WTC11 (cell line): ENCODE results near the gene SLC47A2. TPM values are rescaled to one million over a fixed set of nuclear protein-coding genes. Genes with fewer than 3 reads are reported as not detected.

Source experiments
- ATAC-seq: fragments of 200-7000 bp; cut with Tn5 transposase; 2 replicates; pipeline ENCODE4 v1.10.0; 2021; ENCODE audit warnings: mild to moderate bottlenecking, moderate library complexity
- CTCF ChIA-PET: fragments of 300-600 bp; sonication (Branson Sonifier 250); formaldehyde crosslinking; loops from one replicate; lab custom pipeline; 2021; ENCODE audit warnings: antibody characterized with exemption; lab: Charles Lee
- POLR2A ChIA-PET: fragments of 350-600 bp; sonication (Branson Sonifier 250); formaldehyde crosslinking; loops from one replicate; lab custom pipeline; 2021; ENCODE audit warnings: antibody characterized with exemption; lab: Charles Lee
- DNase-seq: peaks from one replicate; pipeline ENCODE4 v3.0.0; 2021; ENCODE audit warnings: low spot score
- H3K27ac Mint-ChIP-seq: 2 replicates; pipeline ENCODE4 v1.8.0; 2021; ENCODE audit warnings: mixed read lengths
- H3K27me3 Mint-ChIP-seq: 2 replicates; pipeline ENCODE4 v1.8.0; 2021; ENCODE audit warnings: low read depth, mild to moderate bottlenecking, moderate library complexity, mixed read lengths
- H3K36me3 Mint-ChIP-seq: 2 replicates; pipeline ENCODE4 v1.8.0; 2021; ENCODE audit warnings: mixed read lengths
- H3K4me1 Mint-ChIP-seq: 2 replicates; pipeline ENCODE4 v1.8.0; 2022; ENCODE audit warnings: mixed read lengths
- H3K4me3 Mint-ChIP-seq: 2 replicates; pipeline ENCODE4 v1.8.0; 2021; ENCODE audit warnings: mild to moderate bottlenecking, moderate library complexity, mixed read lengths
- H3K9me3 Mint-ChIP-seq: 2 replicates; pipeline ENCODE4 v1.8.0; 2021; ENCODE audit warnings: mixed read lengths
- ATF3 ChIP-seq: sonication (generic); formaldehyde crosslinking; conservative IDR thresholded peaks from 2 replicates; pipeline ENCODE4 v1.8.1; 2022; ENCODE audit warnings: mild to moderate bottlenecking, missing genetic modification reagents
- GABPB1 ChIP-seq: sonication (generic); formaldehyde crosslinking; IDR thresholded peaks from 2 replicates; pipeline ENCODE4 v1.8.1; 2023; ENCODE audit warnings: mild to moderate bottlenecking, missing genetic modification reagents
- GTF2I ChIP-seq: fragments of 250-450 bp; sonication (Bioruptor Pico); conservative IDR thresholded peaks from 2 replicates; pipeline ENCODE4 v1.4.0; 2021; ENCODE audit warnings: mild to moderate bottlenecking
- MAX ChIP-seq: sonication (generic); formaldehyde crosslinking; IDR thresholded peaks from 2 replicates; pipeline ENCODE4 v1.8.0; 2022; ENCODE audit warnings: mild to moderate bottlenecking, missing genetic modification reagents
- MLX ChIP-seq: sonication (generic); formaldehyde crosslinking; IDR thresholded peaks from 2 replicates; pipeline ENCODE4 v1.8.1; 2023; ENCODE audit warnings: mild to moderate bottlenecking, missing genetic modification reagents, moderate library complexity
- SMAD3 ChIP-seq: sonication (generic); formaldehyde crosslinking; IDR thresholded peaks from 2 replicates; pipeline ENCODE4 v1.8.0; 2022; ENCODE audit warnings: missing genetic modification reagents, mild to moderate bottlenecking, borderline replicate concordance
- TCF7 ChIP-seq: sonication (generic); formaldehyde crosslinking; IDR thresholded peaks from 2 replicates; pipeline ENCODE4 v1.8.0; 2022; ENCODE audit warnings: mild to moderate bottlenecking, low read depth, missing genetic modification reagents, moderate library complexity
- TEAD4 ChIP-seq: sonication (generic); formaldehyde crosslinking; IDR thresholded peaks from 2 replicates; pipeline ENCODE4 v1.8.0; 2022; ENCODE audit warnings: mild to moderate bottlenecking, missing genetic modification reagents
- USF1 ChIP-seq: sonication (generic); formaldehyde crosslinking; IDR thresholded peaks from 2 replicates; pipeline ENCODE4 v1.8.0; 2022; ENCODE audit warnings: mild to moderate bottlenecking, missing genetic modification reagents
- ZNF121 ChIP-seq: sonication (generic); formaldehyde crosslinking; IDR thresholded peaks from 2 replicates; pipeline ENCODE4 v1.8.0; 2023; ENCODE audit warnings: missing genetic modification reagents
- ZNF263 ChIP-seq: sonication (generic); formaldehyde crosslinking; IDR thresholded peaks from 2 replicates; pipeline ENCODE4 v1.8.1; 2022; ENCODE audit warnings: low read depth, mild to moderate bottlenecking, moderate library complexity, missing genetic modification reagents
- ZNF317 ChIP-seq: sonication (generic); formaldehyde crosslinking; IDR thresholded peaks from 2 replicates; pipeline ENCODE4 v1.8.1; 2023; ENCODE audit warnings: low read depth, mild to moderate bottlenecking, moderate library complexity, missing genetic modification reagents, borderline replicate concordance
- ZNF396 ChIP-seq: fragments of 250-450 bp; sonication (Bioruptor Pico); IDR thresholded peaks from 2 replicates; pipeline ENCODE4 v1.8.0; 2021; ENCODE audit warnings: mild to moderate bottlenecking, moderate library complexity, borderline replicate concordance
- ZSCAN18 ChIP-seq: fragments of 250-450 bp; sonication (Bioruptor Pico); IDR thresholded peaks from 2 replicates; pipeline ENCODE4 v2.1.2; 2022; ENCODE audit warnings: mild to moderate bottlenecking, moderate library complexity
- total RNA-seq: library from RNA; stranded (reverse); gene quantifications from 3 replicates; pipeline ENCODE4 v1.2.3, GENCODE V29; 2021

Gene SLC47A2
- total RNA-seq, 1 experiment from 2014 or later = not detected

- Mint-ChIP-seq H3K36me3 (no peaks in the 10 kb centered on the region), H3K4me3 (no peak overlapping the region), H3K4me1 (peaks cover 6% of the 10 kb centered on the region), H3K9me3 (no peaks in the 10 kb centered on the region), H3K27me3 (peaks cover 2% of the 10 kb centered on the region; the same call in 1 of the 2 replicates), H3K27ac (no peak overlapping the region)
- no peak for DNase-seq
- no peak for TF ChIP-seq MAX (CRISPR knock-in tag)
- TF ChIP-seq ZNF317 (CRISPR knock-in tag) = no peak
- no peak for TF ChIP-seq ATF3 (CRISPR knock-in tag)
- no peak for TF ChIP-seq GABPB1 (CRISPR knock-in tag)
- TF ChIP-seq TCF7 (CRISPR knock-in tag) = no peak
- TF ChIP-seq MLX = no peak
- TF ChIP-seq ZNF396 (CRISPR knock-in tag) = no peak
- ChIA-PET CTCF (interaction anchor here (0.6 to 2.6 kb wide), 10 partner anchors 9 to 396 kb away, joined by 3 to 23 read pairs (median 6); partner anchors contain the start of gene B9D1), POLR2A (no interaction called here)
- ATAC-seq = peak; percentile 65
These were observed 37.5 kb upstream of the SLC47A2 start for GRCh38 chr17:19753661-19754463.

- H3K4me3 Mint-ChIP-seq = no peak overlapping the region
- CTCF ChIA-PET = interaction anchor here (0.9 to 2.6 kb wide), 9 partner anchors 8 to 390 kb away, joined by 3 to 23 read pairs (median 6); partner anchors contain the start of gene B9D1
- no peak for TF ChIP-seq TEAD4
- POLR2A ChIA-PET = no interaction called here
- peaks cover 2% of the 10 kb centered on the region; the same call in 1 of the 2 replicates for H3K27me3 Mint-ChIP-seq
- DNase-seq = no peak
- no peak overlapping the region for H3K27ac Mint-ChIP-seq
- H3K4me1 Mint-ChIP-seq = peaks cover 13% of the 10 kb centered on the region
- ATAC-seq = no peak
- no peaks in the 10 kb centered on the region for H3K9me3 Mint-ChIP-seq
- H3K36me3 Mint-ChIP-seq = no peaks in the 10 kb centered on the region
These were observed 36.7 kb upstream of the SLC47A2 start for GRCh38 chr17:19753051-19753509.

GRCh38 chr17:19752216-19753050, 36.0 kb upstream of the SLC47A2 start:
- TF ChIP-seq ZNF263 (CRISPR knock-in tag) = no peak
- no peak for TF ChIP-seq GTF2I (CRISPR knock-in tag)
- no peak for TF ChIP-seq SMAD3
- TF ChIP-seq ZSCAN18 (CRISPR knock-in tag) = no peak
- no peak for TF ChIP-seq USF1
- no peak for TF ChIP-seq GABPB1 (CRISPR knock-in tag)
- TF ChIP-seq ZNF121 = no peak
- H3K27me3 Mint-ChIP-seq = peaks cover 2% of the 10 kb centered on the region; the same call in 1 of the 2 replicates
- no peak for ATAC-seq
- no peaks in the 10 kb centered on the region for H3K36me3 Mint-ChIP-seq
- POLR2A ChIA-PET = no interaction called here
- CTCF ChIA-PET = interaction anchor here (1.0 to 2.6 kb wide), 8 partner anchors 8 to 390 kb away, joined by 3 to 23 read pairs (median 5); partner anchors contain the start of genes ALDH3A2 and B9D1
- no peaks in the 10 kb centered on the region for H3K9me3 Mint-ChIP-seq
- H3K4me1 Mint-ChIP-seq = peaks cover 18% of the 10 kb centered on the region
- H3K4me3 Mint-ChIP-seq = no peak overlapping the region
- no peak overlapping the region for H3K27ac Mint-ChIP-seq
- no peak for DNase-seq
